ENCODE measurements around the gene IRAG1. TPM values are rescaled to one million over a fixed set of nuclear protein-coding genes. Genes with fewer than 3 reads are reported as not detected.

IRAG1 gene
- total RNA-seq, 1 experiment from 2014 or later: not detected

- ChIA-PET POLR2A (no interaction called here), CTCF (interaction anchor here (1.3 to 1.4 kb wide), 2 partner anchors 264 kb away, joined by 3 to 7 read pairs; no protein-coding TSS in a partner anchor)
- no TSS peak for BruUV-seq (replicated peaks)
- Mint-ChIP-seq H3K27ac (ENCODE audit: low read depth, unreplicated experiment) (no peak overlapping the region), H3K36me3 (ENCODE audit: insufficient read depth, unreplicated experiment) (no peaks in the 10 kb centered on the region), H3K9me3 (ENCODE audit: unreplicated experiment) (no peaks in the 10 kb centered on the region), H3K4me1 (ENCODE audit: insufficient read depth, unreplicated experiment) (no peaks in the 10 kb centered on the region), H3K4me3 (ENCODE audit: unreplicated experiment) (no peak overlapping the region), H3K27me3 (ENCODE audit: insufficient read depth, unreplicated experiment) (peaks cover 35% of the 10 kb centered on the region)
- TF ChIP-seq CTCF (IDR thresholded peaks at IDR 0.05; ENCODE audit: unreplicated experiment): no peak
- DNase-seq (ENCODE audit: unreplicated experiment): no peak
- intact Hi-C loops (cut with micrococcal nuclease): no loop called here
Observed at GRCh38 chr11:10670099-10670498, 23.5 kb downstream of the IRAG1 start.

GRCh38 chr11:10669258-10670033 is 24.1 kb downstream of the IRAG1 start:
- no peaks in the 10 kb centered on the region for H3K9me3 Mint-ChIP-seq (ENCODE audit: unreplicated experiment)
- H3K27me3 Mint-ChIP-seq (ENCODE audit: insufficient read depth, unreplicated experiment): peaks cover 29% of the 10 kb centered on the region
- no peak overlapping the region for H3K4me3 Mint-ChIP-seq (ENCODE audit: unreplicated experiment)
- DNase-seq (ENCODE audit: unreplicated experiment): no peak
- H3K4me1 Mint-ChIP-seq (ENCODE audit: insufficient read depth, unreplicated experiment): no peaks in the 10 kb centered on the region
- intact Hi-C loops (cut with micrococcal nuclease): no loop called here
- no TSS peak for BruUV-seq (replicated peaks)
- TF ChIP-seq CTCF (IDR thresholded peaks at IDR 0.05; ENCODE audit: unreplicated experiment): no peak
- ChIA-PET POLR2A (interaction anchor here (0.7 to 0.8 kb wide), 2 partner anchors 88 to 268 kb away, joined by 3 to 4 read pairs; no protein-coding TSS in a partner anchor), CTCF (interaction anchor here (0.6 to 1.4 kb wide), 2 partner anchors 38 to 263 kb away, joined by 3 to 7 read pairs; no protein-coding TSS in a partner anchor)
- H3K36me3 Mint-ChIP-seq (ENCODE audit: insufficient read depth, unreplicated experiment): no peaks in the 10 kb centered on the region
- no peak overlapping the region for H3K27ac Mint-ChIP-seq (ENCODE audit: low read depth, unreplicated experiment)

GRCh38 chr11:10667521-10667885 is 26.1 kb downstream of the IRAG1 start:
- H3K4me1 Mint-ChIP-seq (ENCODE audit: insufficient read depth, unreplicated experiment): no peaks in the 10 kb centered on the region
- no peaks in the 10 kb centered on the region for H3K9me3 Mint-ChIP-seq (ENCODE audit: unreplicated experiment)
- H3K27ac Mint-ChIP-seq (ENCODE audit: low read depth, unreplicated experiment): no peak overlapping the region
- H3K4me3 Mint-ChIP-seq (ENCODE audit: unreplicated experiment): no peak overlapping the region
- ChIA-PET CTCF (interaction anchor here (0.6 kb wide), 1 partner anchor 238 kb away, joined by 3 read pairs; no protein-coding TSS in a partner anchor), POLR2A (no interaction called here)
- TF ChIP-seq CTCF (IDR thresholded peaks at IDR 0.05; ENCODE audit: unreplicated experiment): no peak
- peaks cover 10% of the 10 kb centered on the region for H3K27me3 Mint-ChIP-seq (ENCODE audit: insufficient read depth, unreplicated experiment)
- intact Hi-C loops (cut with micrococcal nuclease): no loop called here
- DNase-seq (ENCODE audit: unreplicated experiment): no peak
- BruUV-seq (replicated peaks): no TSS peak
- H3K36me3 Mint-ChIP-seq (ENCODE audit: insufficient read depth, unreplicated experiment): no peaks in the 10 kb centered on the region

- POLR2A ChIA-PET: no interaction called here
- no peaks in the 10 kb centered on the region for H3K9me3 Mint-ChIP-seq (ENCODE audit: unreplicated experiment)
- BruUV-seq (replicated peaks): no TSS peak
- no peak overlapping the region for H3K27ac Mint-ChIP-seq (ENCODE audit: low read depth, unreplicated experiment)
- H3K4me1 Mint-ChIP-seq (ENCODE audit: insufficient read depth, unreplicated experiment): no peaks in the 10 kb centered on the region
- H3K4me3 Mint-ChIP-seq (ENCODE audit: unreplicated experiment): no peak overlapping the region
- CTCF ChIA-PET: interaction anchor here (0.6 to 1.2 kb wide), 4 partner anchors 12 to 995 kb away, joined by 3 to 4 read pairs (median 3); no protein-coding TSS in a partner anchor
- no peak for DNase-seq (ENCODE audit: unreplicated experiment)
- no peak for TF ChIP-seq CTCF (IDR thresholded peaks at IDR 0.05; ENCODE audit: unreplicated experiment)
- no peaks in the 10 kb centered on the region for H3K36me3 Mint-ChIP-seq (ENCODE audit: insufficient read depth, unreplicated experiment)
- intact Hi-C loops (cut with micrococcal nuclease): no loop called here
- peaks cover 3% of the 10 kb centered on the region for H3K27me3 Mint-ChIP-seq (ENCODE audit: insufficient read depth, unreplicated experiment)
Observed at GRCh38 chr11:10666556-10667520, 26.7 kb downstream of the IRAG1 start.

All from MCF 10A (cell line).